WTC11 (cell line): ENCODE data around the gene DALRD3.

Source experiments
- CTCF ChIP-seq: fragments of 200-600 bp; IDR thresholded peaks from 2 replicates; pipeline ENCODE4 v1.8.0; 2022; ENCODE audit warnings: antibody characterized with exemption
- FOXK1 ChIP-seq: sonication (generic); formaldehyde crosslinking; IDR thresholded peaks from 2 replicates; pipeline ENCODE4 v1.8.0; 2022; ENCODE audit warnings: mild to moderate bottlenecking, moderate library complexity, missing genetic modification reagents
- JAZF1 ChIP-seq: fragments of 250-450 bp; sonication (Bioruptor Pico); IDR thresholded peaks from 2 replicates; pipeline ENCODE4 v1.9.0; 2021; ENCODE audit warnings: moderate library complexity, mild to moderate bottlenecking, inconsistent platforms
- JUN ChIP-seq: sonication (generic); formaldehyde crosslinking; IDR thresholded peaks from 2 replicates; pipeline ENCODE4 v1.8.0; 2023; ENCODE audit warnings: mild to moderate bottlenecking, missing genetic modification reagents
- MAX ChIP-seq: sonication (generic); formaldehyde crosslinking; IDR thresholded peaks from 2 replicates; pipeline ENCODE4 v1.8.0; 2022; ENCODE audit warnings: mild to moderate bottlenecking, missing genetic modification reagents
- OVOL2 ChIP-seq: fragments of 250-450 bp; sonication (Bioruptor Pico); IDR thresholded peaks from 2 replicates; pipeline ENCODE4 v1.9.0; 2021; ENCODE audit warnings: mild to moderate bottlenecking, borderline replicate concordance
- SP1 ChIP-seq: sonication (generic); formaldehyde crosslinking; conservative IDR thresholded peaks from 2 replicates; pipeline ENCODE4 v1.8.1; 2022; ENCODE audit warnings: missing genetic modification reagents
- ZNF121 ChIP-seq: sonication (generic); formaldehyde crosslinking; IDR thresholded peaks from 2 replicates; pipeline ENCODE4 v1.8.0; 2023; ENCODE audit warnings: missing genetic modification reagents

- no peak for TF ChIP-seq CTCF
- TF ChIP-seq JUN = no peak
- TF ChIP-seq MAX = no peak
- no peak for TF ChIP-seq SP1
- no peak for TF ChIP-seq OVOL2 (CRISPR knock-in tag)
- no peak for TF ChIP-seq JAZF1 (CRISPR knock-in tag)
- TF ChIP-seq FOXK1 (CRISPR knock-in tag) = no peak
- no peak for TF ChIP-seq ZNF121 (CRISPR knock-in tag)
Observed at GRCh38 chr3:49023775-49024174, 5.4 kb upstream of the DALRD3 start.
